Fibroblast of skin of right biceps (primary cell): ENCODE results near the gene TBKBP1.

Experiments used
- DNase-seq: peaks from one replicate; pipeline ENCODE4 v3.0.0-alpha.2; 2013

Gene TBKBP1

DNA sequence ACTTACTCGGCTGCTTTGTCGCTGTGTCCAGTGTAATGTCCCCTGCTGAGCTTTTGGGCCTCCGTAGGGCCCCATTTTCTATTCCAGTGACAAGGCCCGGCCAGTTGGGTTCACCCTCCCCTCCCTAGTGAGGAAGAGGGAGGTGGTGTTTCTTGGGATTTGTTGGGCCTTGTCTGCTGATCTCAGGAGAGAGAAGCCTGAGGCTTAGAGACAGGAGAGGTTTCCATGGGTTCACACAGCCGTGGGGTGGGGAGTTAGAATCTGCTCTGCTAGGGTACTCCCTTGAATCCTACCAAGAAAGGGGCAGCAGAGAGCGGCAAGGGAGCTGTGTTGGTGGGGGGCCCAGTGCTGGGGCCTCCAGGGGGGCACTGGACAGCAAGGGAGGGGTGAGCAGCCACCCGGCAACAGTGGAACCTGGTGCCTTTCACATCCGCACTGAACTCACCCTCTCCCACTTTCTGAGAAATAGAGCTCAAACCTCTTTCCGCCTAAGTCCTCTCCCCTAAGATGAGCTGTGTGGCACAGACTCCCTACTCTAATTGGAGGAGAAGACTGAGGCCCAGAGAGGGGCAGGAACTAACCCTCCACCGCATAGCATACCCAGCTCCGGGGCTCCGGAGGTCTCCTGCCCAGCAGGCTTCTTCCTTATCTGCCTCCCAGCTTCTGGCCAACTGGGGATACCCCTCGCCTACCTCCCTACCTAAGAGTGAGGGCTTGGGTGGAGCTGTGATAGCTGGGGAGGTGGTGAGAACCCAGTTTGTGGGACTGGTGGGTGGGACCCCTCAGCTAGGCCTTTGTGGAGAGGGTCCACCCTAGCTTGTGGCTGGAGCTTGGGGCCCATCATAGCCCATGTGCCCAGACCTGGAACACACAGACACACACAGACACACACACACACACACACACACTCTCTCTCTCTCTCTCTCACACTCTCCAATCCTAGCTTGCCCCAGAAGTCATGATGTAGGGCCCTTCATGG is 6.8 kb downstream of the TBKBP1 start:
- DNase-seq = no peak

DNA sequence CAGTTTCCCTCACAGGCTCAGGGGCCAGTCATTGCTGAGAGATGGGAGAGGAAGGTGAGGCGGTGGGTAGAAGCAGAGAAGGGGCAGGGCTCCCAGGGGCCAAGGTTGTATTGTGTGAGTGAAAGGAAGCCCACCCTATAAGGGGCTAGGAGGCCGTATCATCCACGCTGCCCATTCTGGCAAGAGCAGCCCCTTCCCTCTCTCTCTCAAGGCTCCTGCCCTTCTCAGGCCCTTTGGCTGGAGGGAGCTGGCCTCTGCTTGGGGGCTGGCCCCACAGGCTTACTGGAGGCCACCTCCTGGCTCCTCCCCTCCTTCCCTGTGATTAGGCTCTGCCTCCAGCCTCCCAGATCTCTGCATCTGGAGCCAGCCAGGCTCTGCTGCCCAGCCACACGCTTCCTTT is 7.6 kb downstream of the TBKBP1 start:
- DNase-seq = no peak

DNA sequence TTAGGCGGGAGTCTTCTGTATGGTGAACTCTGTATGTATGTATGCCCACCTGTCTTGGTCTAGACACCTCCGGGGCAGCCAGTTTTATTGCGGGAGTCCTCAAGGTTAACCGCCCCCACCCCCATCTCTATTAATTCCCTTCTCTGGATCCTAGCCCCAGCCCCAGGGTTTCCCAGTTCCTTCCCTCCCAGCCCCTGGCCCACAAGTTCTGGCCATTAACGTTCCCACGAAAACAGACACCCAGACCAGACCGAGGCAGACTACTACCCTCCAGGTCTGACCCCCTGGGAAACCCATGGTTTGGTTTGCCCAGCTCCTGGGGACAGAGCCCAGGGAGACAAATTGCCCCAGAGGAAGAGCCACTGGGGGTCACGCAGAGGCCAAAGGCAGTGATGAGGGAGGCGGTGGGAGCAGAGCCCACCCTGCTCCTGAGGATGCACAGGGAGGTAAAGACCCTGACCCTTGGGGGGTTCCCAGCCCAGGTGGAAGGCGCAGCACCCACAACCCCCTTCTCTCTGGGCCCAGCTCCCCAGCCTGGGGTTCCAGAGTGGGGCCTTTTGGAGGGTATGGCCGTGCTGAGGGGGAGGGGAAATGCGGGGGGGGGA is 8.5 kb downstream of the TBKBP1 start:
- DNase-seq = no peak

DNA sequence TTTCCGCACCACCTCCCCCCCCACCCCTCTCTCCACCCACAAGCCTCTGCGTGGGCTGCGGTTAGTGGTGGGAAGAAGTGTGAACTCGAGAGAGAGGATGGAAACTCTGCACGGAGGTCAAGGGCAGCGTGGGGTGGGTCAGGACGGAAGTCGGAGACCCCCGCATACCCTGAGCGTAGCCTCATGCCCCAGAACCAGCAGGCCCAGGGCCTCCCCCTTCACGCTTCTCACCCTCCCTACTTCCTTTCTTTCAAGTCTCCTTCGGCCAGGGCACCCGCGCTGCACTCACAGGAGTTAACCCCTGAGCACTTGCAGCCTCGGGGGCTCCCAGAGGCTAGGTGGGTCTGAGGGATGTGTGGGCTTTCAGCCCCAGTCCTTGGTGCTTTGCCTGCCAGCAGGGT is 9.2 kb downstream of the TBKBP1 start:
- DNase-seq = no peak

DNA sequence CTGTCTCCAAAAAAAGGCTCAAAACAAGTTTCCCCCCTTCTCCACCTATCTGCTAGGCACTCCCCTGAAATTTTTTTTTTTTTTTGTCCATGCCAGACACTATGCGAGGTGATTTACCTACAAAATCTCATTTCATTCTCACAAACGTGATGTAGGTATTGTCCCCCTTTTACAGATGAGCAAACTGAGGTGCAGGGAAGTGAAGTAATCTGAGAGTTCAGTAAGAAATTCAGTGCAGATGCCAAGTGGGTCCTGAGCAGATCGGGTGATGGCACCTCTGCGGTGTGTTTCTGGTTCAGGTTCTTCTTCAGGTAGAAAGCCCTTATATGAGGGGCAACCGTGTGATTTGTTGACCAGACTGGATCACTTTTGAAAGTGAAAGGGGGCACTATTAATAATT is 9.7 kb downstream of the TBKBP1 start:
- DNase-seq = no peak

DNA sequence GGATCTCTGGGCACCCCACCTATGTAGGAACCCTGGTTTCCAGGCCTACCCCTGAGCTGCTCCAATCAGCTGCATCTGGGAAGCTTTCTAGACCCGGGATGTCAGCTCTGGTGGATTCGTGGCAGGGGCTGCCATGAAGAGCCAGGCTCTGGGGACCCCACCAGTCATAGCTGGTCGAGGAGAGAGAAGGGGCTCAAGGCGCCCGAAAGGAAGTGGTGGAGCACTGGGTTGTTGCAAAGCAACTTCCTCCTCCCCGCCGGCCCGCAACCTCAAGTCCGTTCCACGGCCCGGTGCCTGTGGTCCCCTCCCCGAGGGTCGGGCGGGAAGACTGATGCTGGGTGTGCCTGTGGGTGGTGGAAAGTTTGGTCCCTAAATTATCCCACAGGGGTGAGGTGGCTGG is 10.2 kb downstream of the TBKBP1 start:
- no peak for DNase-seq

DNA sequence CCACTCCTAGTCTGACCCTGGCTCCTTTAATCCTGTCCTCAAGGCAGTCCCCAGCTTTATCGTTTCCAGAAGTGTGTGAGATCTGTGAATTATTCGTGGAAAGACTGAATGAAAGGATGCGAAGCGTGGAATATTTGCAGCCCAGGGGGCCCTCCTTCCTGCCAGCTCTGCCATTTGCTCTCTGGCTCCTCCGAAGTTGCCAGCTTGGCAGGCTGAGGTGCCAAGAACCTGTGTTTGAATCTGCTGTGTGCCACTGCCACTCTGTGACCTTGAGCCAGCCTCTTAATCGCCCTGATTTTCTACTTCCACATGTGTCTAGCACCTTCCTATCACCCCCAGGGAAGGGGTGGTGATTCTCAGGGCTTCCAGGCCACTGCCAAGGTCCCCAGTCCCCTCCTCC is 10.8 kb downstream of the TBKBP1 start:
- no peak for DNase-seq

DNA sequence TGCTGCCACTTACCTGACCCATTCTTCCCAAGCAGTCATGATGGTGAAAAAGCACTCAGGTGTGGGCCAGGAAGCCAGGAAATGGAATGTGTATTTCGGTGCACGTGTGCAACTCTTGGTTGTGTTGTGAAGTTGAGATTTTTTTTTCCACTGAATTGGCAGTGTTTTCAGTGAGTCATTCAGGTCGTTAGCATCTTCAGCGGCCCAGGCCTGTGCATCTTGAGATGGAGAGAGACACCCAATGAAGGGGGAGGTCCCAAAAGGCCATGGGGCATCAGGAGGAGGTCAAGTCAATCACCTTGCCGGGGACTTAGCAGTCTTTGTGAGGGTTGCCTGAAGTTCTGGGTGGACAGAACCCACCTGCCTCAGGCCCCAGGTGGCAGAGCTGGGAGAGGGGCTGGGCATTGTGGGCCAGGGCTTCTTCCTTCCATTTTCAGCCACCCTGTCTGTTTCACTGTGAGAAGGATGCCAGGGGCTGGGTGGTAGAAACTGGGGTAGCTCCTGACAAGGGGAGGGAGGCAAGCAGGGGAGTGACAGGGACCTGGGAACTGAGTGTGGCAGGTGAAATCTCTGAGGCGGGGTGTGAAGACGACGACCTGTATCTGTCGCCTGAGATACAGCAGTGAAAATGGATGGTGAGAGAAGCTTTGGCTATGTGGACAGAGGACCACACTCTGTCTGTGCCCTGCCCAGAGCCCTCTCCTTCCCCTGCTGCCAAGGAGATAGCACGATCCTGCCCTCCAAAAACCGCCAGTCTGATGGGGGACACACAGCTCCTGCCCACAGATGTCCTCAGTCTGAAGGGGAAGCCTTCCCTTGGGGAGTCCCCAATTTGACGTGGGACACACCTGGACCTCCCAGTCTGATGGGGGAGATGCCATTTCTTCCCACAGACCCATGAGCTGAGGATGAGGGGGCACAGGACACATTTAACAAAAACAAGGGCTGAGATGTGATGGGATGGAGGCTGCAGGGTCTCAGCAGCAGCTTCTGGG is 11.9 kb downstream of the TBKBP1 start:
- no peak for DNase-seq

DNA sequence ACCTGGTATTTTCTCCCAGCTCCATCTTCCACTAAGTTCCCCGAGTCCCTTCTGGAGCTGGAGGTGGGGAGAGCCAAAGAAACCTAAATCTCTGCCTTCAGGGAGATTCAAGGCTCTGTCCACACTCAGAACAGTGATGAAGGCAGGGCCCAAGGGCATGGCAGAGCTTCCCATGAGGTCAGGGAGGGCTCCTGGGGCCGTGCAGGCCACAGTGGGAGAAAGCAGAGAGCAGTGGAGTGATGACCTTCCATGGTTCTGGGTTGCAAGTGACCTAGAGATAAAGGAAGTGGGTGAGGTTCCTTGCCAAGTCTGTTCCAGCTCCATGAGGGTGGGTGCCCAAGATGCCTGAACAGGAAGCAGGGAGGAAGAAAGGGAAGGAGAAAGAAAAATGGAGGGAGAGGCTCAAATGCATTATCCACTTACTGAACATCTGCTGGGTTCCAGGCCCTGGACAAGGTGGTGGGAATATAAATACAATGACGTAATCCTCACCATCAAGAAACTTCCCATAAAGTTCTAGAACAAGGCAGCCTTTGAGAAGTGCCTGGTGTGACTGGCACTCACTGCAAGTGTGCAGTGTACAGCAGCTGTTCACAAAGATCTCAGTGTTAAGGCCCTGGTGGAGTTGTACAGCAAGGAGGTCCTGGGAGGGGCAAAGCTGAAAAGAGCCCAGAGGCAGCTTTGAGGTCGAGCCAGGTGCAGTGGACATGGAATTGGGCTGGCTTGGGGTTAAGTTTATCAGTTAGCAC is 13.3 kb downstream of the TBKBP1 start:
- DNase-seq = no peak

DNA sequence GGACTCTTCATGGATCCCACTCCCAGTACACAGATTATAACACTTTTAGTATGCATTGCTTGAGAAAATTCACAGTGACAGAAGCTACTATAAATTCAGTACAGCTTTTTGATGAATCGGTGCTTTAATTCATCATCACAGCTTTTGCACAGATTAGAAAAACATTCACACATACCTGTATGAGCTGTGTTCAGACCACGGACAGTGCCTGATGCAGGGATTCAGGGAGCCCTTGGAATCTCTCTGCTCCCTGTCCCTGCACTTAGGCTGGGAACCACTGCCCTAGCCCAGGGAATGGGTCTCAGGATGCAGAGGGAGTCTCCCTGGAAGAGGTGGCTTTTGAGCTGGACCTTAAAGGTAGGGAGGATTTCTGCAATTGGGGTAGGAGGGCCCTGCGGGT is 13.9 kb downstream of the TBKBP1 start:
- DNase-seq = no peak

DNA sequence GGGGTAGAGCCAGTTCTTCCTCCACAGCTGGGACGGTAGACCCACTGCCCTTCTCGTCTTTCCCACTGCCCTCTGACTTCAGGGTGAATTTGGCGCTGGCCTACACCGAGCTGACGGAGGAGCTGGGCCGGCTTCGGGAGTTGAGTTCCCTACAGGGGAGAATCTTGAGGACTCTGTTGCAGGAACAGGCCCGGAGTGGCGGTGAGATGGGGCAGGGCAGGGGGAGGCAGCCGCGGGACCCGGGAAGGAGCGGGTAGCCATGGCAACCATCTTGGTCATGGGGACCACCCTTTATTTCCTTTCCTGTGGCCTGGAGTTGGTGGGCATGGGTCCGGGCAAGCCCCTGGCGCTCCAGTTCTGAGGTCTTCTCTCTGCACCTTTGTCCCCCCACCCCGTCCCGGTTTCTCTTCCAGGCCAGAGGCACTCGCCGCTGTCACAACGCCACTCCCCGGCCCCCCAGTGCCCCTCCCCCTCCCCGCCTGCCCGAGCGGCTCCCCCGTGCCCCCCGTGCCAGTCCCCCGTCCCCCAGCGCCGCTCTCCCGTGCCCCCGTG is 14.4 kb downstream of the TBKBP1 start:
- DNase-seq = no peak

DNA sequence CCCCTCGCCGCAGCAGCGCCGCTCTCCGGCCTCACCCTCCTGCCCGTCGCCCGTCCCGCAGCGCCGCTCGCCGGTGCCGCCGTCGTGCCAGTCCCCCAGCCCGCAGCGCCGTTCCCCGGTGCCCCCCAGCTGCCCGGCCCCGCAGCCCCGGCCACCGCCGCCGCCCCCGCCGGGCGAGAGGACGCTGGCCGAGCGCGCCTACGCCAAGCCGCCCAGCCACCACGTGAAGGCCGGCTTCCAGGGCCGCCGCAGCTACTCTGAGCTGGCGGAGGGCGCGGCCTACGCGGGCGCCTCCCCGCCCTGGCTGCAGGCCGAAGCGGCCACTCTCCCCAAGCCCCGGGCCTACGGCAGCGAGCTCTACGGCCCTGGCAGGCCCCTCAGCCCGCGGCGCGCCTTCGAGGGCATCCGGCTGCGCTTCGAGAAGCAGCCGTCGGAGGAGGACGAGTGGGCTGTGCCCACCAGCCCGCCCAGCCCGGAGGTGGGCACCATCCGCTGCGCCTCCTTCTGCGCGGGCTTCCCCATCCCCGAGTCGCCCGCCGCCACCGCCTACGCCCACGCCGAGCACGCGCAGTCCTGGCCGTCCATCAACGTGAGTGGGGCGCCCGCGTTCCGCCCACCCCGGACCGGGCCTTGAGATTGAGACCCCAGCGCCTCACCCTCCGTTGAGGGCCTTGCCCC is 15.0 kb downstream of the TBKBP1 start:
- DNase-seq = no peak

DNA sequence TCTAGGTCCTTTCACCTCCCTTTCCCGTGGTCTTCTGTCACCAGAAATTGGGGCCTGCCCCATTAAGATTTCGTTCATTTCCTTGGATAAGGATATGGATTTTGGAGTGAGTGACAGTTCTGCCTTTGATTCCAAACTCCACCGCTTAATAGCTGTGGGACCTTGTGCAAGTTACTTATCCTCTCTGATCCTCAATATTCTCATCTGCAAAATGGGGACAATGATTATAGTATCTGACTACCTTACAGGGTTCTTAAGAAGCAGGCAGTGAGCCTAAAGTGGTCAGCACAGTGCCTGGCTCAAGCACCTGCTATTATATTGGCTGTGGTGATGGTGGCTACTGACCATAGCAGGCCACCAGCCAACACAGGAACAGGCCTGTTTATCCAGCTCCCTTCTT is 15.6 kb downstream of the TBKBP1 start:
- no peak for DNase-seq

DNA sequence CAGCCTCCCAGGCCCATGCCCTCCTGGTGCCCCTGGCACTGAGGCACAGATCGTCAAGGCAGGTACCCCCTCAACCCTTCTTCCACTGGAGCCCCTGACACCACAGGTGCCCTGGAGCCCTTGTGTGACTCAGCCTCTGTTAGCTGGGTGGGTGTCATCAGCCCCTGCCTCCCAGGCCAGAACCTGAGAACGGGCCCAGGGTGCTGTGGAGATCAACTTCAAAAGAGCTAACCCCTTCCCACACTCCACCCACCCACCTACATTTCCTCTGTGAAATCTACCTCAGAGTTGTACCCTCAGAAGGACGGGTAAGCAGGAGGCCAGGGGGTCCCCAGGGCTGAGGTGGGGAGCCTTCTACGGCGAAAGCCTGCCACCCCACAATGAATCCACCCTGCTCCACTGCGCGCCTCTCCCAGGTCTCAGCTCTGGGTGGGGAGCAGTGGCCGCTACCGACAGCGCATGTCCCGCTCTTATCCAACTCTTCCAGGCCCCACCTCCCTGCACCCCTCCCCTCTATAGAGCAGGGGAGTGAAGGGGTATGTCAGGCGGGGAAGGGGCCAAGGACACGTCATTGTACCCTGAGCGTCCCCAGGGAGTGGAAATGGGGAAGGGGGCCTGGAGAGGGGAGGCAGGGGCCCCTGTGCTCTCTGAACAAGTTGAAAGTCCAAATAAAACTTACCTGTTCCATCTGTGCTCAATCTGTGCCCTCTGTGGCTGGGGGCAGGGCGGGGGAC is 17.6 kb downstream of the TBKBP1 start:
- no peak for DNase-seq

DNA sequence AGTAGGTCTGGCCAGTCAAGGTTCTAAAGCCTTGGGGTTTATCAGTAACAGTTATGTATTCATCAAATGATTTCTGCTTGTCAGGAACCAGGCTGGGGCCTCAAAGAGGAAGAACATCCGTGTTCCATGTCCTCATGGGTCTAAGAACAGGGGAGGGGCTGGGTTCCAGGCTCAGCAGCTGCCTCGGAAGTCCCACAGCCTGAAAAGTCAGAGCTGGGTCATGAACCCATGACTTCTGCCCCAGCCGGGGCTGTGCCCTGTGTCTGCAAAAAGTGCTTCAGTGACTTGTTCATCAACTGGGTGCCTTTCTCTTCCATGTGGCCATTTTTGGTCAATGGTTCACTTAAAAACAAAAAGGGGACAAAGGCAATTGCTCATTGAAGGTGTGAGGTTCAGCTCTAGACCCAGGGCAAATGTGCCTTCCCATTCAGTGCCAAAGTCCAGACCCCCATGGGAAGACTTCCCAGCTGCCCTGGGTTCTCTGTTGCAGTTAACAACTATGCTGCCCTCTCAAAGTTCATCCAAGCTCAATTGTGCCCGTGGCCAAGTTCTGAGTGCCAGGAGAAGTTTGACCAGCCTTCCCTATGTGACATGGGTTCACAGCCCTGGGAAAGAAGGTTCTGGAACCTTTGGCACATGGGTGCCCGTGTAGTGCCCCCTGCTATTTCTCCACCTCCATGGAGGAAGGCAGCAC is 18.5 kb downstream of the TBKBP1 start:
- DNase-seq = no peak

DNA sequence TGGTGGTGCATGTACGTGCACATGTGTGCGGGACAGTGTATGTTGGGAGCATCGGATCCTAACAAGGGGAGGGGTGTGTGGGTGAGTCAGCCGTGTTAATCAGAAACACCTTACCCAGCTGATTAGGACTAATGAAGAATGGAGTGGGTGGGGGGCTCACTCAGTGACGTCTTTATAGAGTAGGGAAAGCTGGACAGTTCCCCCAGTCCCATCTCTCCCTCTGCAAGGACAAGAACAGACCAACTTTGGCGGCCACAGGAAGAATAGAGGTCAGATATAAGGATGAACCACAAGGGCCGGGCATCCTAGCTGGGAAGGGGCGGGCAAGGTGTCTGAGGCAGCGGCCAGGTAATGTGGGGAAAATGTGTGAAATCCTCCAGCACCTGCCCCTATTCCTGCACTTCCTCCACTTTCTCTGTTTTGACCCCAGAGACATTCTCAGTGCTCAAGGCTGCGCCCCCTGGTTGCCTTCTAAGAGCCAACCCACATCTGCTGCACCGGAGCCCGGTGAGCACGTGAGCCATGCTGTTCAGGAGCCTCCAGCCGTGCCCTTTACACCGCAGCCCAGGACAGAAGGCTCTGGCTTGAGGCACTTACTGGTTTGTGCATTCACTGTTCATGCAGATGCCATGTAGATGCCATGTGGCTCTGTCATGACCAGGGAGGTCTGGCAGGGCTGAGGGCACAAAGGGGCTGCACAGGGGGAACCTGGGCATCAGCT is 20.2 kb downstream of the TBKBP1 start:
- no peak for DNase-seq

DNA sequence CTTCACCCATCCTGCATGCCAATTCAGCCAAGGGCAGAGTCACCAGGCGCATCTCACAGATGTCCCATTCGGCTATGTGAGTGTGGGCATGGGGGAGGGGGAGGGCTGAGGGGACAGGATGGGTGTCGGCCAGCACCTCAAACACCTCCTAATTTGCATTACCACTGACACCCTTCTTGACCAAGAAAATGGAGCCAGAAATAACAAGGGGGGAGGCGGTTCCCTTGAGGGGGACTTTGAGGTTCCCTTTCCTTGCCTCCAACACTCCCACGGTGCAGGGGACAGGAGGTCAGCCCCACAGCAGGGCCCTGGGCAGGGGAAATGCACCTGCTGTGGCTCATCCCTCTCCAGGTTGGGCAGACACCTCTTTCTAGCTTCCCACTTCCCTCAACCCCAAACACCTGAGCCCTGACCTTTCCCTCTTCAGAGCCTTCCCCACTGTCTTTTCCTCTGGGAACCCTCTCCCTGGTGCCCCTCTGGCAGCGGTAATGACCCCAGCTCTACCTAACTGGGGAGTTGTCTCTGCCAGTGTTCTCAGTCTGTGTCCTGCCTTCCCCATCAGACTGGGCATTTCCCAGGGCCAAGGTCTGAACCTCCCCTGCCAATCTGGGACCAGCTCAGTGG is 20.9 kb downstream of the TBKBP1 start:
- no peak for DNase-seq

DNA sequence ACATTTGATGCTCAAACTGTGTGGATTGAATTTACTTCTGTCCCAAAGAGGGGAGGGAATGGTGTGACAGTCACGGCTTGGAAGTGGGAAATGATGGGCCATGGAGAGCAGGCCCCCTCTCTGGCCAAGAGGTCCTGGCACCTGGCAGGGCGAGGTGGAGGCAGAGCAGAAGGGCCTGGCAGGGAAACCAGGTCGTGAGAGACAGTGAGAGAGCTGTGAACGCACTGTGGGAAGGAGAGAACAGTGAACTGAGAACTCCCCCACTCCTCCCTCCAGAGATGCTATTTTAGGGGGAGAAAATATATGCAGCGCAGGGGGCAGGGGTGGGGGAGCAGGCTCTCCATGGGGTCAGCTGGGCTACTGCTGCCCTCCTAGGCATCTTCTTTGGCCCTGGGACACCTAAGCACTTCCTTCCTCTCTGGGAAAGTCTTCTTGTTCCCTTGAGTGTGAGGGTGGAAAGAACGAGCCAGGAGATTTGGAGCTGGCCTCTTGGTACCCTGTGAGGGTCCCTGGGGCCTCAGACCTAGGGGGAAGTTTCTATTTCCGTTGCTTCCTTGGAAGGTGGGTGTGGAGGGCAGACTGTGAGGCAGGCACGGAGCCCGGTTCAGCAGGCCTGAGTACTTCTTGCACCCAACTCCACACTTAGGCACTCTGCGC is 21.8 kb downstream of the TBKBP1 start:
- DNase-seq = no peak
